K562 (cell line): ENCODE results near the gene RGS6. TPM values are rescaled to one million over a fixed set of nuclear protein-coding genes. Genes with fewer than 3 reads are reported as not detected.

ENCODE experiments used
- ATAC-seq: fragments of 200-7000 bp; cut with Tn5 transposase; 3 replicates; pipeline ENCODE4 v1.9.1; 2020; ENCODE audit warnings: moderate library complexity
- BruUV-seq: library from RNA; stranded (reverse); fragments of 400-500 nt; replicated peaks from 2 replicates; lab custom pipeline; 2021; lab: Mats Ljungman, UMichigan
- CTCF ChIA-PET: fragments of 300-600 bp; formaldehyde crosslinking; extraction: SDS; loops from one replicate; lab custom pipeline; 2021; ENCODE audit warnings: low intra/inter-chr PET ratio; lab: Yijun Ruan, JAX
- POLR2A ChIA-PET: fragments of 300-600, 350-650 bp; sonication (Branson Sonifier 250); formaldehyde crosslinking; extraction: SDS; loops from one replicate; lab custom pipeline; 2021; ENCODE audit warnings: antibody characterized with exemption, inconsistent platforms; lab: Yijun Ruan, JAX
- DNase-seq, 4 experiments: peaks; one replicate each; pipeline versions ENCODE4 v3.0.0 to v3.0.0-alpha.2; 2011 to 2018; ENCODE audit warnings: low spot score in 3 of 4, mixed read lengths in 3 of 4; ENCODE audit errors: extremely low read depth in 1 of 4
- FAIRE-seq: peaks from 2 replicates; lab custom pipeline; 2011; peaks lifted over from hg19 to GRCh38; lab: Jason Lieb, UNC
- H2AFZ ChIP-seq: 2 replicates; pipeline ENCODE4 v1.6.0; 2011; ENCODE audit warnings: low read depth, low read length, control low read depth, inconsistent platforms
- H3K27ac ChIP-seq: fragments of 200-600 bp; 3 replicates; pipeline ENCODE4 v1.8.0; 2011; ENCODE audit warnings: low read depth, mild to moderate bottlenecking, control low read depth, inconsistent platforms, low read length, moderate library complexity, mixed read lengths; ENCODE audit errors: extremely low read depth
- H3K27me3 ChIP-seq, 2 experiments: fragments of 300-600 bp in 1 of 2; 2 replicates in 1 of 2; 3 replicates in 1 of 2; pipeline versions ENCODE4 v1.6.0 to v1.8.0; 2011; ENCODE audit warnings: inconsistent platforms in 2 of 2, low read length in 2 of 2, mild to moderate bottlenecking in 1 of 2, mixed read lengths in 1 of 2, moderate library complexity in 1 of 2; ENCODE audit not compliant: control insufficient read depth in 2 of 2, insufficient read depth in 2 of 2
- H3K36me3 ChIP-seq: fragments of 300-600 bp; 3 replicates; pipeline ENCODE4 v1.8.0; 2011; ENCODE audit warnings: mild to moderate bottlenecking, low read length, inconsistent platforms; ENCODE audit not compliant: control insufficient read depth, insufficient read depth
- H3K4me1 ChIP-seq, 2 experiments: fragments of 200-600 bp in 1 of 2; replicated peaks in 1 of 2; 2 replicates in 1 of 2; 3 replicates in 1 of 2; pipeline versions ENCODE4 v1.5.1 to v1.8.0; 2011; ENCODE audit warnings: inconsistent platforms in 2 of 2, low read length in 2 of 2, mild to moderate bottlenecking in 1 of 2, mixed read lengths in 1 of 2, moderate library complexity in 1 of 2; ENCODE audit not compliant: control insufficient read depth in 2 of 2, insufficient read depth in 2 of 2
- H3K4me2 ChIP-seq: 2 replicates; pipeline ENCODE4 v1.6.1; 2011; ENCODE audit warnings: low read length, control low read depth, inconsistent platforms, mixed read lengths; ENCODE audit not compliant: insufficient read depth
- H3K4me3 ChIP-seq: fragments of 200-600 bp; sonication (generic), shearing (Covaris generic); 2 replicates; pipeline ENCODE4 v1.5.1; 2016; ENCODE audit warnings: control low read depth, inconsistent platforms
- H3K79me2 ChIP-seq: fragments of 200-600 bp; 3 replicates; pipeline ENCODE4 v1.8.0; 2011; ENCODE audit warnings: low read length, inconsistent platforms; ENCODE audit not compliant: control insufficient read depth, insufficient read depth
- H3K9ac ChIP-seq, 2 experiments: 2 replicates each; pipeline versions ENCODE4 v1.6.0 to v1.6.1; 2011; ENCODE audit warnings: low read depth in 2 of 2, low read length in 2 of 2, control low read depth in 1 of 2, inconsistent platforms in 1 of 2, mild to moderate bottlenecking in 1 of 2, mixed read lengths in 1 of 2; ENCODE audit not compliant: insufficient read depth in 1 of 2
- H3K9me1 ChIP-seq: one replicate; pipeline ENCODE4 v1.6.0; 2011; ENCODE audit warnings: inconsistent platforms, mild to moderate bottlenecking, low read length, moderate library complexity; ENCODE audit not compliant: control insufficient read depth, insufficient read depth
- H3K9me3 ChIP-seq: replicated peaks from 2 replicates; pipeline ENCODE4 v1.5.1; 2011; ENCODE audit warnings: low read depth, low read length, inconsistent platforms; ENCODE audit not compliant: control insufficient read depth, insufficient read depth
- H4K20me1 ChIP-seq: replicated peaks from 2 replicates; pipeline ENCODE4 v1.6.1; 2011; ENCODE audit warnings: low read length, inconsistent platforms, mixed read lengths; ENCODE audit not compliant: control insufficient read depth, insufficient read depth
- CBX2 ChIP-seq: fragments of 200-600 bp; sonication (generic); IDR thresholded peaks from one replicate; pipeline ENCODE4 v1.6.1; 2012; ENCODE audit warnings: mild to moderate bottlenecking, low read length, inconsistent platforms; ENCODE audit not compliant: insufficient read depth, poor library complexity, severe bottlenecking
- FOXA3 ChIP-seq, 2 experiments: fragments of 450-650 bp in 1 of 2; sonication (generic) in 1 of 2; formaldehyde crosslinking; IDR thresholded peaks in 1 of 2; conservative IDR thresholded peaks in 1 of 2; 2 replicates each; pipeline versions ENCODE4 v1.4.0 to v1.8.0; 2020 to 2022; ENCODE audit warnings: mild to moderate bottlenecking in 2 of 2, missing genetic modification reagents in 1 of 2
- ILK ChIP-seq: fragments of 450-650 bp; IDR thresholded peaks from 2 replicates; pipeline ENCODE4 v1.6.1; 2016; ENCODE audit warnings: missing genetic modification characterization, low read depth, mild to moderate bottlenecking, missing compliant biosample characterization, moderate library complexity, borderline replicate concordance
- PHTF2 ChIP-seq: fragments of 250-450 bp; sonication (Bioruptor Pico); IDR thresholded peaks from 2 replicates; pipeline ENCODE4 v1.5.0; 2021; ENCODE audit warnings: mild to moderate bottlenecking
- POLR2H ChIP-seq: IDR thresholded peaks from 2 replicates; pipeline ENCODE4 v1.6.1; 2016; ENCODE audit warnings: missing genetic modification characterization, low read depth, mild to moderate bottlenecking, control low read depth, missing compliant biosample characterization, moderate library complexity
- SNRNP70 ChIP-seq: fragments of 200-400 bp; formaldehyde crosslinking; optimal IDR thresholded peaks from 2 replicates; pipeline ENCODE3; 2017; ENCODE audit warnings: low read depth, low read length
- XRCC5 ChIP-seq: fragments of 200-400 bp; formaldehyde crosslinking; IDR thresholded peaks from 2 replicates; pipeline ENCODE4 v1.6.1; 2017; ENCODE audit warnings: low read depth, mild to moderate bottlenecking, low read length
- WGBS: fragments of 100-300 bp; shearing (Covaris generic); methylation state at CpG from one replicate; pipeline ENCODE4 v1.1.6; 2016; ENCODE audit warnings: low coverage, mixed read lengths; ENCODE audit not compliant: insufficient coverage; ENCODE audit errors: missing lambda C conversion rate; 5-methylcytosine and 5-hydroxymethylcytosine counted together
- in situ Hi-C: fragments of 300-500 bp; cut with MboI; formaldehyde crosslinking; loops from 4 replicates; pipeline ENCODE4 v1.15.0; 2018; ENCODE audit warnings: inconsistent platforms, mixed read lengths
- intact Hi-C: fragments of 100-400 bp; cut with micrococcal nuclease; formaldehyde crosslinking; loops from 2 replicates; pipeline ENCODE4 v1.14.2; 2022
- polyA plus RNA-seq, 8 experiments: library from polyadenylated mRNA; depleted of rRNA in 4 of 8; stranded (reverse) in 5 of 8; unstranded in 3 of 8; fragments of >200 nt; fragmentation: Nextera tagmentation in 2 of 8; fragmentation: Illumina TruSeq in 1 of 8; extraction: Ambion mirVana in 2 of 8; extraction: Trizol in 1 of 8; gene quantifications; 2 replicates each; pipeline versions ENCODE4 v1.2.1 to v1.2.3, GENCODE V29; 2011 to 2014; ENCODE audit warnings: inconsistent platforms in 1 of 8, missing spikeins in 1 of 8
- total RNA-seq, 7 experiments: library from RNA; depleted of rRNA in 6 of 7; stranded (reverse); fragments of >200 nt in 6 of 7; fragmentation: Illumina TruSeq in 2 of 7; extraction: Trizol in 2 of 7; gene quantifications; 2 replicates each; pipeline versions ENCODE4 v1.2.1 to v1.2.3, GENCODE V29; 2011 to 2021; ENCODE audit warnings: low replicate concordance in 1 of 7
- TF ChIP-seq, protein P1 (sequence below), 3 experiments: fragments of 200-800 bp in 1 of 3; sonication (Bioruptor generic) in 1 of 3; sonication (generic) in 1 of 3; formaldehyde crosslinking in 1 of 3; IDR thresholded peaks; 2 replicates each; pipeline versions ENCODE4 v1.6.1 to v1.8.0; 2016 to 2022; ENCODE audit warnings: mild to moderate bottlenecking in 2 of 3, missing compliant biosample characterization in 2 of 3, missing genetic modification characterization in 2 of 3, missing genetic modification reagents in 1 of 3
- TF ChIP-seq, protein P2 (sequence below), 2 experiments: fragments of 450-650 bp; IDR thresholded peaks; 2 replicates each; pipeline ENCODE4 v1.6.1; 2018; ENCODE audit warnings: mild to moderate bottlenecking in 2 of 2, low read depth in 1 of 2; ENCODE audit not compliant: partially characterized antibody in 2 of 2
- TF ChIP-seq, protein P3 (sequence below): fragments of 250-450 bp; sonication (Bioruptor Pico); IDR thresholded peaks from 2 replicates; pipeline ENCODE4 v1.5.0; 2021; ENCODE audit warnings: mild to moderate bottlenecking, moderate library complexity
- TF ChIP-seq, protein P4 (sequence below): sonication (generic); formaldehyde crosslinking; IDR thresholded peaks from 2 replicates; pipeline ENCODE4 v1.8.0; 2023; ENCODE audit warnings: mild to moderate bottlenecking, missing genetic modification reagents

The RGS6 gene
- total and polyA plus RNA-seq, 9 of the 15 experiments (the other 6 are each of a cell fraction or from before 2014, with no cell fraction given) = not detected

DNA sequence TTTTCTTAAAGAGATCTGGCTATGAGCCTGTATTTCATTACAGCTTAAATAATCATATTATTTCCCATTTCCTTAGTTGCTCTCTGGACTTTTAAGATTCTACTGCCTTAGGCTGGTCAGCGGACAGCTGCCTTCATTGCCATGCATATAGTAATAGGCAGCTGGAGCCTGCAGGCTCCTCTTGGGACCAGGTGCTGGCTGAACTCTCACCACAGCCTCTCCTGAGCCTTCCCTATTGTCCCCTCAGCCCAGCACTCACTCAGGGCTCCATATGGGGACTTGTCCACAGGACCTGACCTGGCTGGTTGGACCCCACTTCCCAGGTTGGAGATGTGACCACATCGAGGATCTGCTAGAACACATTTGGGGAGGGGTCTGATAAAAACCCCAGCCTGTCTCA, 556.3 kb downstream of the RGS6 start:
- FAIRE-seq (no peak), DNase-seq (no peak), ATAC-seq (no peak)
- no TSS peak for BruUV-seq
- ChIA-PET CTCF (no interaction called here), POLR2A (interaction anchor here (1.0 kb wide), 1 partner anchor 13 kb away, joined by 3 read pairs; no protein-coding TSS in a partner anchor)
- H3K79me2 ChIP-seq = no peaks in the 10 kb centered on the region
- H2AFZ ChIP-seq = no peak overlapping the region
- H3K4me3 ChIP-seq = no peak overlapping the region
- H4K20me1 ChIP-seq = no peaks in the 10 kb centered on the region
- no peaks in the 10 kb centered on the region for H3K36me3 ChIP-seq
- H3K27ac ChIP-seq = no peak overlapping the region
- in situ Hi-C loops = no loop called here
- H3K9me1 ChIP-seq = no peaks in the 10 kb centered on the region
- 0% methylated on average over 2 of the region's 2 CpGs for WGBS
- no peak overlapping the region for H3K4me2 ChIP-seq
- H3K9ac ChIP-seq = no peak overlapping the region
- no peaks in the 10 kb centered on the region for H3K9me3 ChIP-seq
- no peaks in the 10 kb centered on the region for H3K27me3 ChIP-seq
- no peaks in the 10 kb centered on the region for H3K4me1 ChIP-seq
- intact Hi-C loops = no loop called here
- TF ChIP-seq POLR2H (tag) (no peak), SNRNP70 (no peak), FOXA3 (CRISPR knock-in tag; conservative IDR thresholded peaks at IDR 0.05 in 1 of 2, IDR thresholded peaks at IDR 0.05 in 1 of 2) (no peak), CBX2 (no peak), XRCC5 (no peak), ILK (tag) (no peak), PHTF2 (CRISPR knock-in tag) (no peak)
- TF ChIP-seq, protein P1, sequence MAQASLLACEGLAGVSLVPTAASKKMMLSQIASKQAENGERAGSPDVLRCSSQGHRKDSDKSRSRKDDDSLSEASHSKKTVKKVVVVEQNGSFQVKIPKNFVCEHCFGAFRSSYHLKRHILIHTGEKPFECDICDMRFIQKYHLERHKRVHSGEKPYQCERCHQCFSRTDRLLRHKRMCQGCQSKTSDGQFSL (CRISPR knock-in tag; IDR thresholded peaks at IDR 0.05) = no peak
- TF ChIP-seq, protein P1 (tag; IDR thresholded peaks at IDR 0.05) = no peak
- TF ChIP-seq, protein P2, sequence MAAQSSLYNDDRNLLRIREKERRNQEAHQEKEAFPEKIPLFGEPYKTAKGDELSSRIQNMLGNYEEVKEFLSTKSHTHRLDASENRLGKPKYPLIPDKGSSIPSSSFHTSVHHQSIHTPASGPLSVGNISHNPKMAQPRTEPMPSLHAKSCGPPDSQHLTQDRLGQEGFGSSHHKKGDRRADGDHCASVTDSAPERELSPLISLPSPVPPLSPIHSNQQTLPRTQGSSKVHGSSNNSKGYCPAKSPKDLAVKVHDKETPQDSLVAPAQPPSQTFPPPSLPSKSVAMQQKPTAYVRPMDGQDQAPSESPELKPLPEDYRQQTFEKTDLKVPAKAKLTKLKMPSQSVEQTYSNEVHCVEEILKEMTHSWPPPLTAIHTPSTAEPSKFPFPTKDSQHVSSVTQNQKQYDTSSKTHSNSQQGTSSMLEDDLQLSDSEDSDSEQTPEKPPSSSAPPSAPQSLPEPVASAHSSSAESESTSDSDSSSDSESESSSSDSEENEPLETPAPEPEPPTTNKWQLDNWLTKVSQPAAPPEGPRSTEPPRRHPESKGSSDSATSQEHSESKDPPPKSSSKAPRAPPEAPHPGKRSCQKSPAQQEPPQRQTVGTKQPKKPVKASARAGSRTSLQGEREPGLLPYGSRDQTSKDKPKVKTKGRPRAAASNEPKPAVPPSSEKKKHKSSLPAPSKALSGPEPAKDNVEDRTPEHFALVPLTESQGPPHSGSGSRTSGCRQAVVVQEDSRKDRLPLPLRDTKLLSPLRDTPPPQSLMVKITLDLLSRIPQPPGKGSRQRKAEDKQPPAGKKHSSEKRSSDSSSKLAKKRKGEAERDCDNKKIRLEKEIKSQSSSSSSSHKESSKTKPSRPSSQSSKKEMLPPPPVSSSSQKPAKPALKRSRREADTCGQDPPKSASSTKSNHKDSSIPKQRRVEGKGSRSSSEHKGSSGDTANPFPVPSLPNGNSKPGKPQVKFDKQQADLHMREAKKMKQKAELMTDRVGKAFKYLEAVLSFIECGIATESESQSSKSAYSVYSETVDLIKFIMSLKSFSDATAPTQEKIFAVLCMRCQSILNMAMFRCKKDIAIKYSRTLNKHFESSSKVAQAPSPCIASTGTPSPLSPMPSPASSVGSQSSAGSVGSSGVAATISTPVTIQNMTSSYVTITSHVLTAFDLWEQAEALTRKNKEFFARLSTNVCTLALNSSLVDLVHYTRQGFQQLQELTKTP (IDR thresholded peaks at IDR 0.05; ENCODE audit: low read depth in 1 of 2, partially characterized antibody in 2 of 2) = no peak
- TF ChIP-seq, protein P3, sequence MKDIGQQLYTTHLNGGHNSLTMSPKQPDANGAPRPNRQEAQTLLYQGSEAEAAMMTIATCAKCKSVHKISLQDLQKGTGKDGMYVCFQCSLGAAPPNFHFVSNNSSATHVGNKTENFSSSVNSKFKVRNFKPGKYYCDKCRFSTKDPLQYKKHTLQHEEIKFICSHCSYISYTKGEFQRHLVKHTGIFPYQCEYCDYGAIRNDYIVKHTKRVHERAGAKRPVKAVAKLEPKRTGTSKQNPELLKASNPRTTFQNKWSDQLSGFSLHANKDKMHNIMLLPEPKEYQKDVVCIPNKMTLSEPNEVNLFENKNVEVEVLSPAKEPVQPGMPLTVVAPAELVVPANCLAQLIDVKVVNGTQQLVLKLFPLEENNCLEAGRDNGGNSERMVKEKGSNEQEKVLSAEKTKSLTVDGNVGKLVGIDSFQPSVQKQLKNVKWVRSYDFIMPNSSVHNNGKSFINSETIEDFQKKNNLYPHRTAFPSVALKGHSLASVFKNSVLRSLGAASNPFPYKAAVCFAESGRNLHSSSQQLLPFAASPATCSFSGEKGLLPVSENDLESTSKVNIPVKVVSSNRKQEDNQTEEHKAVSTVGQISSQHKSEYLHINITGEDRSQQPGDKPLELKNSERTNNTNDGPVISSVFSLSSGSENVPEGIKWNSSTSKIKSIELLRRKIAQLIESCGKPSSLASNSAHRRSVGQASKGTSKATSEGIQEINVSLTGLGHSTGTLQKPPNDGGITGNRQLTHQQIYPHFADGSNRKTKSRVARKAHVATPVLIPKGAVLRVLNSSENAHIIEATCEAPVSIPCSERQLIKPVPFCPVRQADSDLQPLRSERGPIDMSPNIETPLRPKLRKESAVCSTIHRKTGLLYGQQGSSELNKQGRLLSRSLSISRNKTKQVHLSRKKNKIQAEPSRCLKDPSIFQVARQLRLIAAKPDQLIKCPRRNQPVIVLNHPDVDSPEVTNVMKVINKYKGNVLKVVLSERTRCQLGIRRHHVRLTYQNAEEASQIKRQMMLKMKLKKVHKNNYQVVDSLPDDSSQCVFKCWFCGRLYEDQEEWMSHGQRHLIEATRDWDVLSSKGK (CRISPR knock-in tag) = no peak
- TF ChIP-seq, protein P4, sequence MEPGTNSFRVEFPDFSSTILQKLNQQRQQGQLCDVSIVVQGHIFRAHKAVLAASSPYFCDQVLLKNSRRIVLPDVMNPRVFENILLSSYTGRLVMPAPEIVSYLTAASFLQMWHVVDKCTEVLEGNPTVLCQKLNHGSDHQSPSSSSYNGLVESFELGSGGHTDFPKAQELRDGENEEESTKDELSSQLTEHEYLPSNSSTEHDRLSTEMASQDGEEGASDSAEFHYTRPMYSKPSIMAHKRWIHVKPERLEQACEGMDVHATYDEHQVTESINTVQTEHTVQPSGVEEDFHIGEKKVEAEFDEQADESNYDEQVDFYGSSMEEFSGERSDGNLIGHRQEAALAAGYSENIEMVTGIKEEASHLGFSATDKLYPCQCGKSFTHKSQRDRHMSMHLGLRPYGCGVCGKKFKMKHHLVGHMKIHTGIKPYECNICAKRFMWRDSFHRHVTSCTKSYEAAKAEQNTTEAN (CRISPR knock-in tag) = no peak
